Measurements from ENCODE around the gene GRID2. TPM values are rescaled to one million over a fixed set of nuclear protein-coding genes. Genes with fewer than 3 reads are reported as not detected.
A peak's percentile ranks its signal among the peaks of the same experiment; 100 is the strongest.
"Not testable (repeated sequence)": the region's sequence is repeated elsewhere in the genome, so short reads cannot be mapped to it uniquely, and the experiment has no call there.

The GRID2 gene
- total RNA-seq, 2 experiments from 2014 or later, result not detected

GRCh38 chr4:92266521-92266920 lies 37.2 kb upstream of the GRID2 start:
- no peaks in the 10 kb centered on the region for H3K36me3 Mint-ChIP-seq (ENCODE audit: low read depth)
- POLR2A ChIA-PET, result no interaction called here
- intact Hi-C loops (cut with DNase I, micrococcal nuclease), result no loop called here
- H3K27me3 Mint-ChIP-seq, result no peaks in the 10 kb centered on the region
- no peak overlapping the region for H3K4me3 Mint-ChIP-seq
- H3K4me1 Mint-ChIP-seq, result no peaks in the 10 kb centered on the region
- DNase-seq, result no peak
- no peak for ATAC-seq
- CTCF ChIA-PET, result no interaction called here
- H3K9me3 Mint-ChIP-seq (ENCODE audit: low read depth), result peaks cover 2% of the 10 kb centered on the region
- H3K27ac Mint-ChIP-seq, result no peak overlapping the region

- intact Hi-C loops (cut with DNase I, micrococcal nuclease), result no loop called here
- H3K4me3 Mint-ChIP-seq, result no peak overlapping the region
- ATAC-seq, result no peak
- ChIA-PET POLR2A (no interaction called here), CTCF (no interaction called here)
- no peak overlapping the region for H3K27ac Mint-ChIP-seq
- no peaks in the 10 kb centered on the region for H3K27me3 Mint-ChIP-seq
- no peaks in the 10 kb centered on the region for H3K36me3 Mint-ChIP-seq (ENCODE audit: low read depth)
- H3K9me3 Mint-ChIP-seq (ENCODE audit: low read depth), result peaks cover 2% of the 10 kb centered on the region
- no peak for DNase-seq
- H3K4me1 Mint-ChIP-seq, result no peaks in the 10 kb centered on the region
These were observed 35.1 kb upstream of the GRID2 start for GRCh38 chr4:92268642-92269041.

- Mint-ChIP-seq H3K4me1 (no peaks in the 10 kb centered on the region), H3K36me3 (ENCODE audit: low read depth) (no peaks in the 10 kb centered on the region), H3K4me3 (no peak overlapping the region), H3K9me3 (ENCODE audit: low read depth) (peaks cover 2% of the 10 kb centered on the region), H3K27ac (no peak overlapping the region), H3K27me3 (no peaks in the 10 kb centered on the region)
- ChIA-PET POLR2A (no interaction called here), CTCF (no interaction called here)
- intact Hi-C loops (cut with DNase I, micrococcal nuclease), result no loop called here
- ATAC-seq (no peak), DNase-seq (no peak)
These were observed 32.9 kb upstream of the GRID2 start for GRCh38 chr4:92270908-92271307.

- H3K4me1 Mint-ChIP-seq; H3K36me3 Mint-ChIP-seq (ENCODE audit: low read depth); POLR2A ChIA-PET; H3K9me3 Mint-ChIP-seq (ENCODE audit: low read depth); CTCF ChIA-PET; H3K4me3 Mint-ChIP-seq; DNase-seq; H3K27ac Mint-ChIP-seq; H3K27me3 Mint-ChIP-seq; ATAC-seq; intact Hi-C loops (cut with DNase I, micrococcal nuclease): not testable (repeated sequence)
These were observed 32.2 kb upstream of the GRID2 start for GRCh38 chr4:92271551-92271950.

GRCh38 chr4:92277057-92277881 lies 26.5 kb upstream of the GRID2 start:
- H3K9me3 Mint-ChIP-seq (ENCODE audit: low read depth); H3K27ac Mint-ChIP-seq; H3K4me3 Mint-ChIP-seq; POLR2A ChIA-PET; H3K36me3 Mint-ChIP-seq (ENCODE audit: low read depth); H3K4me1 Mint-ChIP-seq; CTCF ChIA-PET; intact Hi-C loops (cut with DNase I, micrococcal nuclease); H3K27me3 Mint-ChIP-seq; ATAC-seq; DNase-seq: not testable (repeated sequence)

GRCh38 chr4:92279296-92279695 lies 24.5 kb upstream of the GRID2 start:
- ChIA-PET POLR2A (interaction anchor here (0.6 kb wide), 1 partner anchor 56 kb away, joined by 3 read pairs; no protein-coding TSS in a partner anchor), CTCF (no interaction called here)
- intact Hi-C loops (cut with DNase I, micrococcal nuclease), result no loop called here
- Mint-ChIP-seq H3K4me1 (no peaks in the 10 kb centered on the region), H3K4me3 (no peak overlapping the region), H3K27ac (no peak overlapping the region), H3K9me3 (ENCODE audit: low read depth) (no peaks in the 10 kb centered on the region), H3K36me3 (ENCODE audit: low read depth) (no peaks in the 10 kb centered on the region), H3K27me3 (no peaks in the 10 kb centered on the region)
- DNase-seq (no peak), ATAC-seq (no peak)

- Mint-ChIP-seq H3K4me1 (no peaks in the 10 kb centered on the region), H3K36me3 (ENCODE audit: low read depth) (no peaks in the 10 kb centered on the region), H3K27me3 (peaks cover 9% of the 10 kb centered on the region), H3K4me3 (no peak overlapping the region), H3K27ac (no peak overlapping the region), H3K9me3 (ENCODE audit: low read depth) (no peaks in the 10 kb centered on the region)
- intact Hi-C loops (cut with DNase I, micrococcal nuclease), result no loop called here
- POLR2A ChIA-PET, result no interaction called here
- CTCF ChIA-PET, result no interaction called here
- no peak for DNase-seq
- no peak for ATAC-seq
These were observed 4.6 kb upstream of the GRID2 start for GRCh38 chr4:92299152-92299551.

GRCh38 chr4:92304121-92304520 lies 355 bp downstream of the GRID2 start:
- H3K4me3 Mint-ChIP-seq, result no peak overlapping the region
- no peaks in the 10 kb centered on the region for H3K9me3 Mint-ChIP-seq (ENCODE audit: low read depth)
- H3K36me3 Mint-ChIP-seq (ENCODE audit: low read depth), result no peaks in the 10 kb centered on the region
- DNase-seq (no peak), ATAC-seq (no peak)
- peaks cover 4% of the 10 kb centered on the region for H3K4me1 Mint-ChIP-seq
- CTCF ChIA-PET, result interaction anchor here (0.6 kb wide), 1 partner anchor 427 kb away, joined by 3 read pairs; no protein-coding TSS in a partner anchor
- no peak overlapping the region for H3K27ac Mint-ChIP-seq
- intact Hi-C loops (cut with DNase I, micrococcal nuclease), result loop anchor here in 1 of 2 experiments (10.0 kb wide), 1 partner anchor 1531 kb away; no protein-coding TSS in a partner anchor
- POLR2A ChIA-PET, result no interaction called here
- H3K27me3 Mint-ChIP-seq, result peaks cover 35% of the 10 kb centered on the region

- intact Hi-C loops (cut with DNase I, micrococcal nuclease), result loop anchor here in 1 of 2 experiments (10.0 kb wide), 1 partner anchor 1530 kb away; no protein-coding TSS in a partner anchor
- no peaks in the 10 kb centered on the region for H3K9me3 Mint-ChIP-seq (ENCODE audit: low read depth)
- CTCF ChIA-PET, result interaction anchor here (0.6 kb wide), 2 partner anchors 427 to 1726 kb away, joined by 3 read pairs; no protein-coding TSS in a partner anchor
- H3K36me3 Mint-ChIP-seq (ENCODE audit: low read depth), result no peaks in the 10 kb centered on the region
- H3K27ac Mint-ChIP-seq, result no peak overlapping the region
- no peak for ATAC-seq
- H3K4me1 Mint-ChIP-seq, result peaks cover 4% of the 10 kb centered on the region
- peaks cover 35% of the 10 kb centered on the region for H3K27me3 Mint-ChIP-seq
- DNase-seq, result no peak
- POLR2A ChIA-PET, result no interaction called here
- H3K4me3 Mint-ChIP-seq, result no peak overlapping the region
These were observed 840 bp downstream of the GRID2 start for GRCh38 chr4:92304606-92305005.

GRCh38 chr4:92305148-92305877 lies 1.5 kb downstream of the GRID2 start:
- DNase-seq (peak; percentile 16), ATAC-seq (no peak)
- Mint-ChIP-seq H3K9me3 (ENCODE audit: low read depth) (no peaks in the 10 kb centered on the region), H3K4me3 (no peak overlapping the region), H3K27me3 (peaks cover 35% of the 10 kb centered on the region), H3K4me1 (peaks cover 4% of the 10 kb centered on the region), H3K27ac (no peak overlapping the region), H3K36me3 (ENCODE audit: low read depth) (no peaks in the 10 kb centered on the region)
- intact Hi-C loops (cut with DNase I, micrococcal nuclease), result loop anchor here in 1 of 2 experiments (10.0 kb wide), 1 partner anchor 1529 kb away; no protein-coding TSS in a partner anchor
- ChIA-PET CTCF (interaction anchor here (0.6 kb wide), 1 partner anchor 1725 kb away, joined by 3 read pairs; no protein-coding TSS in a partner anchor), POLR2A (no interaction called here)

- Mint-ChIP-seq H3K27me3 (peaks cover 35% of the 10 kb centered on the region), H3K9me3 (ENCODE audit: low read depth) (no peaks in the 10 kb centered on the region), H3K36me3 (ENCODE audit: low read depth) (no peaks in the 10 kb centered on the region), H3K27ac (no peak overlapping the region), H3K4me3 (no peak overlapping the region), H3K4me1 (peaks cover 4% of the 10 kb centered on the region)
- DNase-seq, result no peak
- CTCF ChIA-PET, result no interaction called here
- intact Hi-C loops (cut with DNase I, micrococcal nuclease), result loop anchor here in 1 of 2 experiments (10.0 kb wide), 1 partner anchor 1529 kb away; no protein-coding TSS in a partner anchor
- no peak for ATAC-seq
- POLR2A ChIA-PET, result no interaction called here
These were observed 2.2 kb downstream of the GRID2 start for GRCh38 chr4:92305878-92306520.

Data from activated CD4-positive, alpha-beta T cell treated with anti-CD3 and anti-CD28 coated beads for 36 hours (primary cell).